ENCODE results near the gene TRAIP.

DNA sequence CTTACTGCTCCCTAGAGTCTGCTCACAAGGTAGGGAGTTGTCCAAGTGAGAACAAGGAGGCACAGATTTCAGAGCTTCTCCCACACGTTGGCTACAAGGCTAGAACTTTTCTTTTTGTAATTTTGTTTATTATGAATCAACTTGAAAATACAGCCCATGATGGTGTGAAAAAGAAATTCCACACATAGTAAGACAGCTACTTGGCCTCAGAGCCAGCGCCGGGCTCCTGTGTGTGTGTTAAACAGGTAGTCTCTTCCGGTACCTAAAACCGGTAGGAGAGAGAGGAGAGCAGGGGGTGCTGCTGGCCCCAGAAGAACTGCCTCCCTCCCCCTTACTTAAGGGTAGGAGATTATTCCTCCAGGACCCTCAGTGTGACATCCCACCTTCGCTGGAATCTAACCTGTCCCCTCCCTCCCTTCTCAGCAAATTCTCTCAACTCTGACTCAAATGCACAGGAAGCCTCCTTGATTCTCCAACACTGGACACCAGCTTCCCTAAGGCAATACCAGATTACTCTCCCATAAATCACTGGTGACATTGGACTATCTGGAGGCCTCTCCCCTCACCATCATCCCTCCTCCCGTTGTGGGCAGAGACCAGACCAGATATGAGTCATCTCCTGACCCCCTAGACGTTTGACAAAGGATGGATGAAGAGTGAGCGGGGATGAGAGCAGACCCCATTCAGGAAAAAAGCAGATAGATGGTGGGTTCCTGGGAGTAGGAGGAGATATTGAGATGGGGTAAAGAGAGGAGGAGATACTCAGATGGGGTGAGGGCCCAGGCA, 65.5 kb downstream of the TRAIP start:
- TF ChIP-seq POLR2A (IDR thresholded peaks at IDR 0.05) (no peak), CTCF (IDR thresholded peaks at IDR 0.05) (no peak)
